ENCODE measurements around the gene RNU5B-1. TPM values are rescaled to one million over a fixed set of nuclear protein-coding genes. Genes with fewer than 3 reads are reported as not detected.
"Not testable (repeated sequence)": the region's sequence is repeated elsewhere in the genome, so short reads cannot be mapped to it uniquely, and the experiment has no call there.

Gene RNU5B-1
- polyA plus RNA-seq, 1 donor: not detected

- DNase-seq (ENCODE audit: low read depth): no peak
Measured at GRCh38 chr15:65343374-65343981, 39.0 kb downstream of the RNU5B-1 start.

- DNase-seq (ENCODE audit: low read depth): no peak
Measured at GRCh38 chr15:65344214-65344913, 39.9 kb downstream of the RNU5B-1 start.

GRCh38 chr15:65344914-65345275, 40.4 kb downstream of the RNU5B-1 start:
- DNase-seq (ENCODE audit: low read depth): no peak

- no peak for DNase-seq (ENCODE audit: low read depth)
Measured at GRCh38 chr15:65346856-65347598, 42.5 kb downstream of the RNU5B-1 start.

GRCh38 chr15:65347756-65348155, 43.3 kb downstream of the RNU5B-1 start:
- DNase-seq (ENCODE audit: low read depth): not testable (repeated sequence)

GRCh38 chr15:65349338-65349737, 44.9 kb downstream of the RNU5B-1 start:
- DNase-seq (ENCODE audit: low read depth): no peak

GRCh38 chr15:65351972-65352371, 47.5 kb downstream of the RNU5B-1 start:
- not testable (repeated sequence) for DNase-seq (ENCODE audit: low read depth)

Other genes starting within 250 kb of the RNU5B-1 start
- gene RASL12, start 236.7 kb upstream of the RNU5B-1 start, polyA plus RNA-seq (ENCODE audit: insufficient read length): 12.7 TPM
- gene KBTBD13, start 227.9 kb upstream of the RNU5B-1 start, polyA plus RNA-seq (ENCODE audit: insufficient read length): 2.0 TPM
- 4.8 TPM for gene UBAP1L, start 189.5 kb upstream of the RNU5B-1 start, polyA plus RNA-seq (ENCODE audit: insufficient read length)
- gene PDCD7, start 170.9 kb upstream of the RNU5B-1 start, polyA plus RNA-seq (ENCODE audit: insufficient read length): 19.5 TPM
- gene CLPX, start 119.3 kb upstream of the RNU5B-1 start, polyA plus RNA-seq (ENCODE audit: insufficient read length): 39.5 TPM
- 22.1 TPM for gene CILP, start 93.2 kb upstream of the RNU5B-1 start, polyA plus RNA-seq (ENCODE audit: insufficient read length)
- gene PARP16, start 17.8 kb upstream of the RNU5B-1 start, polyA plus RNA-seq (ENCODE audit: insufficient read length): 13.0 TPM
- gene RNU5A-1, start 8.6 kb upstream of the RNU5B-1 start, polyA plus RNA-seq (ENCODE audit: insufficient read length): not detected
- gene IGDCC3, start 73.3 kb downstream of the RNU5B-1 start, polyA plus RNA-seq (ENCODE audit: insufficient read length): 3.7 TPM
- gene IGDCC4, start 118.3 kb downstream of the RNU5B-1 start, polyA plus RNA-seq (ENCODE audit: insufficient read length): 95.6 TPM
- gene DPP8, start 213.0 kb downstream of the RNU5B-1 start, polyA plus RNA-seq (ENCODE audit: insufficient read length): 24.5 TPM
- gene HACD3, start 225.8 kb downstream of the RNU5B-1 start, polyA plus RNA-seq (ENCODE audit: insufficient read length): 38.4 TPM